IPS-NIHi7 (cell line): Measurements from ENCODE around the gene PTGDR2.
"Not testable (repeated sequence)": the region's sequence is repeated elsewhere in the genome, so short reads cannot be mapped to it uniquely, and the experiment has no call there.

Experiments
- DNase-seq: peaks from one replicate; pipeline ENCODE4 v3.0.0; 2012; ENCODE audit warnings: mixed read lengths; ENCODE audit errors: extremely low spot score

PTGDR2 gene

GRCh38 chr11:60841797-60842667 lies 13.7 kb downstream of the PTGDR2 start, which contains the start of gene CCDC86:
Gene CCDC86, plus strand, starts transcription at chr11:60842113. Its CDS starts 12 bp downstream, at chr11:60842125.
- DNase-seq = peak; percentile 100

GRCh38 chr11:60840470-60841430 lies 15.0 kb downstream of the PTGDR2 start:
- no peak for DNase-seq

GRCh38 chr11:60838132-60838531 lies 17.6 kb downstream of the PTGDR2 start:
- peak; percentile 63 for DNase-seq

- DNase-seq = no peak
Observed at GRCh38 chr11:60836866-60837515, 18.8 kb downstream of the PTGDR2 start.

- DNase-seq = no peak
Observed at GRCh38 chr11:60835534-60835846, 20.3 kb downstream of the PTGDR2 start.

GRCh38 chr11:60834742-60835533 lies 20.8 kb downstream of the PTGDR2 start:
- no peak for DNase-seq

- DNase-seq = no peak
Observed at GRCh38 chr11:60831501-60832079, 24.2 kb downstream of the PTGDR2 start.

- DNase-seq = peak; percentile 87
Observed at GRCh38 chr11:60831143-60831500, 24.6 kb downstream of the PTGDR2 start.

GRCh38 chr11:60830478-60831142 lies 25.1 kb downstream of the PTGDR2 start:
- no peak for DNase-seq

- DNase-seq = no peak
Observed at GRCh38 chr11:60825790-60826189, 30.0 kb downstream of the PTGDR2 start.

GRCh38 chr11:60825118-60825517 lies 30.6 kb downstream of the PTGDR2 start:
- DNase-seq = no peak

- not testable (repeated sequence) for DNase-seq
Observed at GRCh38 chr11:60823745-60824306, 31.9 kb downstream of the PTGDR2 start.

GRCh38 chr11:60821827-60822599 lies 33.7 kb downstream of the PTGDR2 start:
- no peak for DNase-seq

GRCh38 chr11:60818057-60818456 lies 37.7 kb downstream of the PTGDR2 start:
- DNase-seq = no peak

GRCh38 chr11:60816590-60817157 lies 39.1 kb downstream of the PTGDR2 start:
- DNase-seq = no peak

- no peak for DNase-seq
Observed at GRCh38 chr11:60814112-60814511, 41.6 kb downstream of the PTGDR2 start.

- no peak for DNase-seq
Observed at GRCh38 chr11:60813324-60813723, 42.4 kb downstream of the PTGDR2 start.

- DNase-seq = no peak
Observed at GRCh38 chr11:60810569-60810968, 45.2 kb downstream of the PTGDR2 start.

- DNase-seq = no peak
Observed at GRCh38 chr11:60810151-60810550, 45.6 kb downstream of the PTGDR2 start.
